CD4-positive, CD25-positive, alpha-beta regulatory T cell (primary cell): ENCODE data around the gene UBE2G1. TPM values are rescaled to one million over a fixed set of nuclear protein-coding genes. Genes with fewer than 3 reads are reported as not detected.

Experiments
- ATAC-seq, 2 donors: fragments of 150-1000 bp; cut with Tn5 transposase; one replicate each; pipeline ENCODE4 v1.10.0; 2021; ENCODE audit warnings: low read depth in 2 of 2, moderate number of reproducible peaks in 2 of 2, moderate library complexity in 1 of 2
- DNase-seq, 3 donors: peaks; one replicate each; pipeline versions ENCODE4 v3.0.0 to v3.0.0-alpha.2; 2012 to 2022; ENCODE audit warnings: mixed read lengths in 1 of 3
- H3K27ac ChIP-seq: one replicate; pipeline ENCODE4 v1.7.0; 2013; ENCODE audit warnings: mild to moderate bottlenecking, low read length; ENCODE audit not compliant: insufficient read depth, poor library complexity, severe bottlenecking
- H3K27me3 ChIP-seq: one replicate; pipeline ENCODE4 v1.7.0; 2013; ENCODE audit warnings: low read length; ENCODE audit not compliant: control insufficient read depth, insufficient read depth
- H3K36me3 ChIP-seq: one replicate; pipeline ENCODE4 v1.7.0; 2013; ENCODE audit warnings: mild to moderate bottlenecking, low read length, moderate library complexity; ENCODE audit not compliant: control insufficient read depth, insufficient read depth
- H3K4me1 ChIP-seq: 2 replicates; pipeline ENCODE4 v1.7.0; 2013; ENCODE audit warnings: mild to moderate bottlenecking, low read length; ENCODE audit not compliant: insufficient read depth, control insufficient read depth, poor library complexity, severe bottlenecking
- H3K4me3 ChIP-seq: one replicate; pipeline ENCODE4 v1.7.0; 2013; ENCODE audit warnings: low read depth, mild to moderate bottlenecking, low read length, moderate library complexity
- H3K9me3 ChIP-seq, 2 experiments: 1 replicate in 1 of 2; 2 replicates in 1 of 2; pipeline ENCODE4 v1.7.0; 2013; ENCODE audit warnings: low read length in 2 of 2, mild to moderate bottlenecking in 1 of 2, moderate library complexity in 1 of 2; ENCODE audit not compliant: control insufficient read depth in 2 of 2
- H3K27ac Mint-ChIP-seq, 3 donors: one replicate each; pipeline ENCODE4 v1.8.0; 2020 to 2022; ENCODE audit warnings: mild to moderate bottlenecking in 3 of 3, mixed read lengths in 3 of 3, moderate library complexity in 2 of 3
- H3K27me3 Mint-ChIP-seq: one replicate; pipeline ENCODE4 v1.8.0; 2022; ENCODE audit warnings: mild to moderate bottlenecking, mixed read lengths
- H3K36me3 Mint-ChIP-seq: one replicate; pipeline ENCODE4 v1.8.0; 2020; ENCODE audit warnings: mixed read lengths
- H3K4me1 Mint-ChIP-seq, 4 donors: one replicate each; pipeline ENCODE4 v1.8.0; 2020 to 2022; ENCODE audit warnings: mixed read lengths in 4 of 4, mild to moderate bottlenecking in 1 of 4
- H3K4me3 Mint-ChIP-seq, 4 donors: one replicate each; pipeline ENCODE4 v1.8.0; 2020 to 2022; ENCODE audit warnings: mild to moderate bottlenecking in 4 of 4, mixed read lengths in 4 of 4, moderate library complexity in 3 of 4
- H3K9me3 Mint-ChIP-seq, 7 donors: one replicate each; pipeline ENCODE4 v1.8.0; 2020 to 2022; ENCODE audit warnings: mixed read lengths in 7 of 7, mild to moderate bottlenecking in 3 of 7, moderate library complexity in 2 of 7
- polyA plus RNA-seq, 4 donors: library from polyadenylated mRNA; unstranded; fragments of 300-500 nt; fragmentation: Illumina TruSeq; gene quantifications; one replicate each; pipeline ENCODE4 v1.2.3, GENCODE V29; 2021
- total RNA-seq: library from RNA; stranded (reverse); gene quantifications from one replicate; pipeline ENCODE4 v1.2.3, GENCODE V29; 2022

The UBE2G1 gene, protein sequence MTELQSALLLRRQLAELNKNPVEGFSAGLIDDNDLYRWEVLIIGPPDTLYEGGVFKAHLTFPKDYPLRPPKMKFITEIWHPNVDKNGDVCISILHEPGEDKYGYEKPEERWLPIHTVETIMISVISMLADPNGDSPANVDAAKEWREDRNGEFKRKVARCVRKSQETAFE
- total RNA-seq (67.9 TPM), polyA plus RNA-seq (10 to 100 TPM; 55.0 to 66.7 (median 58.7) TPM)

DNA sequence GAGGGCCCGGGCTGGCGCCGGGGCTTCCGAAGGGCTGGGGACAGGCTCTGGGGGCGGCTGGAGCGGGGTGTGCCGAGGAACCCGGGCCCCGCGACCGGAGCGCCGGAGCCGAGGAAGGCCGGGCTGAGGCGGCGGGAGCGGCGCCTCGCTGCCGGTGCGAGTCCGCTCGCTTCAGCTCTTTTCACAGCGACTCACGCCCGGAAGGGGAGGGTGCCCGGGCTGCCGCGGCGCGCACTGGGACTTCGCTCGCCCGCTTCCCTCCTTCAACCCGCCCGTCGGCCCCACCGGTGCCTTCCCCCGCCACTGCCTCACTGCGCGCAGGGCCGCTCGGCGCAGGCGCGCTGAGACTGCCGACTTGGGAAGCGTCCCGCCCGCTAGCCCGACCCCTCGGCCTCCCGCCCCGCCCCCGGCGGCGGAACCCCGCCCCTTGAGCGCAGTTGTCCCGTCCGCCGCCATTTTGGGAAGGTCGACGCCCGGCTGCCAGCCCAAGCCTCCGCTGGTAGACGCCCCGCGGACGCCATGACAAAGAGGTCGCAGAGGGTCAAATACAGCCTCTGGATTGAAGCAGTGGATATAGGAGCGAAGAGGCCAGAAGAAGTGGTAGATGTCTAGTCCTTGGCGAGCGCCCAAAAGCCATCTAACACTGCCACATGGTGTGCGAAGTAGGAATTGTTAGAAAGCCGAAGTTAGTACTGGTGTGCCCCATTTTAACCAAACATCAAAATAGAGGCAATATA, at the start of gene UBE2G1:
TSS of gene UBE2G1 (minus strand) at position 349 of the 737 bp plus-strand sequence. CDS start 359 bp downstream, outside the sequence.
- Histone ChIP-seq H3K4me1 (peaks cover 17% of the 10 kb centered on the region), H3K4me3 (peak within 1 kb of the TSS; percentile 80), H3K36me3 (peaks cover 9% of the 10 kb centered on the region), H3K27ac (peak within 1 kb of the TSS; percentile 88), H3K9me3 (no peaks in the 10 kb centered on the region), H3K27me3 (no peaks in the 10 kb centered on the region)
- ATAC-seq (peak; percentile 83 to 86), DNase-seq (peak; percentile 97 to 99 (median 98))
- peaks cover 10% of the 10 kb centered on the region for H3K27me3 Mint-ChIP-seq
- peaks cover 0 to 3% (median 0%) of the 10 kb centered on the region in 7 donors for H3K9me3 Mint-ChIP-seq
- peaks cover 19 to 40% (median 31%) of the 10 kb centered on the region in 4 donors for H3K4me1 Mint-ChIP-seq
- peak within 1 kb of the TSS; percentile 84 to 96 (median 89) for H3K4me3 Mint-ChIP-seq
- peaks cover 5% of the 10 kb centered on the region for H3K36me3 Mint-ChIP-seq
- H3K27ac Mint-ChIP-seq = peak within 1 kb of the TSS; percentile 89 to 98 (median 98)

DNA sequence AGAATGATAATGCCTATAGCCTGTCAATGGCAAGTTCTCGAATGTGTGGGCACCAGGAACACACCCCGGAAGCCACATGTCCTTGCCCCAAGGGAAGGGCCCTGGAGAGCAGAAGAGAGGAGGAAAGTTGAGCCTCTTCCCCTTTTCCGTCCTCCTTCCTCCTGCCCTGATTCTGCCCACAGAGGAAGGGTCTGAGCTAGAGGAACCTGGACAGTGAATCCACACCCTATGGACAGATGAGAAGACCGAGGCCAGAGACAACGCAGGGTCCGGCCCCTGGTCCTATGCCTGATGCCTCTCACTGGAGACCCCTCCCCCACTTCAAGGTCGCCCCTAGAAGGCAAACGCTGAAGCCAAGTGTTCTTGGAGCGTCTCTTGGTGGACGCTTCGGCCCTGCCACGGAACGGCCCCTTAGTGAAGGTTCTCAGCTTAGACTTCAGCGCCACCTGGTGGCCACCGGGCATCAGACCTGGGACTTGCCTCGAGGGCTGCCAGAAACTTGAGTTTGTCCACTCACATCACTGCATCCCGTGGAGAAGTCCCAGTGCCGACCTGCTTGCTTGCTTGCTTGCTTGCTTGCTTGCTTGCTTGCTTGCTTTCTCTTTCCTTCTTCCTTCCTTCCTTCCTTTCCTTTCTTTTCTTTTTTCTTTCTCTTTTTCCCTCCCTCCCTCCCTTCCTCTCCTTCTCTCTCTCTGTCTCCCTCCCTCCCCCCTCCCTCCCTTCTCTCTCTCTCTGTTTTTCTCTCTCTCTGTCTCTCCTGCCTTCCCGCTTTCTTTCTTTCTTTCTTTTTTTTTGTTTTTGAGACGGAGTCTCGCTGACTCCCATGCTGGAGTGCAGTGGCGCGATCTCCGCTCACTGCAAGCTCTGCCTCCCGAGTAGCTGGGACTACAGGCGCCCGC, 46.7 kb upstream of the UBE2G1 start:
- H3K4me1 ChIP-seq = peaks cover 6% of the 10 kb centered on the region
- no peaks in the 10 kb centered on the region for H3K36me3 Mint-ChIP-seq
- H3K4me3 Mint-ChIP-seq = peak overlapping the region in 3 of 4 donors; percentile 43 to 57 (median 56)
- H3K4me3 ChIP-seq = no peak overlapping the region
- no peaks in the 10 kb centered on the region for H3K9me3 ChIP-seq
- ATAC-seq (peak; percentile 91), DNase-seq (peak; percentile 78 to 88 (median 82))
- H3K9me3 Mint-ChIP-seq = no peaks in the 10 kb centered on the region
- no peaks in the 10 kb centered on the region for H3K36me3 ChIP-seq
- H3K27ac ChIP-seq = no peak overlapping the region
- peaks cover 0 to 5% (median 2%) of the 10 kb centered on the region in 4 donors for H3K4me1 Mint-ChIP-seq
- no peaks in the 10 kb centered on the region for H3K27me3 ChIP-seq
- H3K27me3 Mint-ChIP-seq = peaks cover 5% of the 10 kb centered on the region
- H3K27ac Mint-ChIP-seq = peak overlapping the region in 1 of 3 donors; percentile 25

DNA sequence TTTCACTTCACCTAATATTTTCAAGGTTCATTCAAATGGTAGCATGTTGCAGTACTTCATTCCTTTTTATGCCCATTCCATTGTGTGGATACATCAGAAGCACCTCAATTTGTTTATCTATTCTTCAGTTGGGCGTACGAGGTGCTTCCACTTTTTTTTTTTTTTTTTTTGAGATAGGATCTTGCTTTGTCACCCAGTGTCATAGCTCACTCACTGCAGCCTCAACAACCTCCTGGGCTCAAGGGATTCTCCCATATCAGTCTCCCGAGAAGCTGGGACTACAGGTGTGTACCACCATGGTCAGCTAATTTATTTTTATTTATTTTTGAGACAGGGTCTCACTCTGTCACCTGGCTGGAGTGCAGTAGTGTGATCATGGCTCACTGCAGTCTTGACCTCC, 44.7 kb upstream of the UBE2G1 start:
- Mint-ChIP-seq H3K9me3 (no peaks in the 10 kb centered on the region), H3K27me3 (peaks cover 8% of the 10 kb centered on the region), H3K36me3 (no peaks in the 10 kb centered on the region), H3K4me1 (peaks cover 0 to 5% (median 2%) of the 10 kb centered on the region in 4 donors), H3K27ac (no peak overlapping the region), H3K4me3 (no peak overlapping the region)
- Histone ChIP-seq H3K4me1 (peaks cover 6% of the 10 kb centered on the region), H3K27me3 (no peaks in the 10 kb centered on the region), H3K27ac (no peak overlapping the region), H3K4me3 (no peak overlapping the region), H3K9me3 (no peaks in the 10 kb centered on the region), H3K36me3 (no peaks in the 10 kb centered on the region)
- ATAC-seq (no peak), DNase-seq (no peak)

DNA sequence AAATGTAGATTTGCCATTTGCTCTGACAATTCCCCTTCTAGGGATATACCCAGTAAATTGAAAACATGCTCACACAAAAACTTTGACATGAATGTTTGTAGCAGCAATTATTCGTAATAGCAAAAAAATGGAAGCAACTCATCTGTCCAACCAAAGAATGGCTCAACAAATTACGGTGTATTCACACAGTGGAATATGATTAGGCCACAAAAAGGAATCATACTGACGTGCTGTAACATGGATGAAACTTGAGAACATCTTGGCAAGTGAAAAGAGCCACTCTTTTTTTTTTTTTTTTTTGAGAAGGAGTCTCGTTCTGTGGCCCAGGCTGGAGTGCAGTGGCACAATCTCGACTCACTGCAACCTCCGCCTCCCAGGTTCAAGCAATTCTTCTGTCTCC, 43.2 kb upstream of the UBE2G1 start:
- Mint-ChIP-seq H3K4me1 (peaks cover 0 to 5% (median 2%) of the 10 kb centered on the region in 4 donors), H3K9me3 (no peaks in the 10 kb centered on the region), H3K36me3 (no peaks in the 10 kb centered on the region)

DNA sequence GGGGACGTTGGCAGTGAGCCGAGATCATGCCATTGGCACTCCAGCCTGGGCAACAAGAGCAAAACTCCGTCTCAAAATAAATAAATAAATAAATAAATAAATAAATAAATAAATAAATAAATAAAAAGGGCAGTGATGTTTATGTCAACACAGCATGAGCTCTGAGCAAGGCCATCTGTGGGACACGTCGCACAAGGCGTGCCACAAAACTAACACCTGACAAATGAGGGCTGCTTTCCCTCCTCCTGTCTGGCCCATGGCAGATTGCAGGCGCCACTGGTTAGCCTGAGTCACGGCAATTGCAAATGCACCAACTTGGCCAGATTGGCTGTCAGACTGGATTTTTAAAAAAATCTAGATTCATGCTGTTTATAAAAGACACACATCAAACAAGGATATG, 41.4 kb upstream of the UBE2G1 start:
- ATAC-seq (no peak), DNase-seq (no peak)
- peaks cover 2% of the 10 kb centered on the region for H3K4me1 ChIP-seq
- H3K36me3 ChIP-seq = no peaks in the 10 kb centered on the region
- no peaks in the 10 kb centered on the region for H3K9me3 ChIP-seq
- Mint-ChIP-seq H3K27me3 (peaks cover 4% of the 10 kb centered on the region), H3K36me3 (no peaks in the 10 kb centered on the region), H3K4me3 (no peak overlapping the region), H3K9me3 (no peaks in the 10 kb centered on the region), H3K27ac (no peak overlapping the region), H3K4me1 (peaks cover 0 to under 1% (median under 1%) of the 10 kb centered on the region in 4 donors)
- H3K4me3 ChIP-seq = no peak overlapping the region
- no peaks in the 10 kb centered on the region for H3K27me3 ChIP-seq
- no peak overlapping the region for H3K27ac ChIP-seq

More for the DNA sequence above, 43.2 kb upstream of the UBE2G1 start:
- ATAC-seq (no peak), DNase-seq (no peak)
- Mint-ChIP-seq H3K27ac (no peak overlapping the region), H3K4me3 (no peak overlapping the region), H3K27me3 (peaks cover 8% of the 10 kb centered on the region)
- Histone ChIP-seq H3K27me3 (no peaks in the 10 kb centered on the region), H3K36me3 (no peaks in the 10 kb centered on the region), H3K4me1 (peaks cover 6% of the 10 kb centered on the region), H3K9me3 (no peaks in the 10 kb centered on the region), H3K4me3 (no peak overlapping the region), H3K27ac (no peak overlapping the region)

DNA sequence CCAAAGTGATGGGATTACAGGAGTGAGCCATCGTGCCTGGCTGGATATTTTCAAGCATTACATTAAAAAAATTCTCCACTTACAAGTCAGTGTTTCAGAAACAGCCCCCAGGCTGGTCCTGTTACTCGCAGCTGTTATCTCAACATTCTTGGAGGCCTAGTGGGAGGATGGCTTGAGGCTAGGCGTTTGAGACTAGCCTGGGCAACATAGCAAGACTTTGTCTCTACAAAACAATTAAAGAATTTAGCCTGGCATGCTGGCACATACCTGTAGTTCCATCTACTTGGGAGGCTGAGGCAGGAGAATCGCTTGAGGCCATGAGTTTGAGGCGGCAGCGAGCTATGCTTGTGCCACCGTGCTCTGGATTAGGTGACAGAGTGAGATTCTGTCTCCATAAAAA, 40.7 kb upstream of the UBE2G1 start:
- no peak overlapping the region for H3K4me3 Mint-ChIP-seq
- Histone ChIP-seq H3K27ac (no peak overlapping the region), H3K9me3 (no peaks in the 10 kb centered on the region), H3K4me3 (no peak overlapping the region), H3K27me3 (no peaks in the 10 kb centered on the region), H3K4me1 (no peaks in the 10 kb centered on the region), H3K36me3 (no peaks in the 10 kb centered on the region)
- H3K27me3 Mint-ChIP-seq = peaks cover 6% of the 10 kb centered on the region
- H3K27ac Mint-ChIP-seq = no peak overlapping the region
- ATAC-seq (no peak), DNase-seq (no peak)
- H3K4me1 Mint-ChIP-seq = no peaks in the 10 kb centered on the region
- H3K36me3 Mint-ChIP-seq = no peaks in the 10 kb centered on the region
- H3K9me3 Mint-ChIP-seq = no peaks in the 10 kb centered on the region

DNA sequence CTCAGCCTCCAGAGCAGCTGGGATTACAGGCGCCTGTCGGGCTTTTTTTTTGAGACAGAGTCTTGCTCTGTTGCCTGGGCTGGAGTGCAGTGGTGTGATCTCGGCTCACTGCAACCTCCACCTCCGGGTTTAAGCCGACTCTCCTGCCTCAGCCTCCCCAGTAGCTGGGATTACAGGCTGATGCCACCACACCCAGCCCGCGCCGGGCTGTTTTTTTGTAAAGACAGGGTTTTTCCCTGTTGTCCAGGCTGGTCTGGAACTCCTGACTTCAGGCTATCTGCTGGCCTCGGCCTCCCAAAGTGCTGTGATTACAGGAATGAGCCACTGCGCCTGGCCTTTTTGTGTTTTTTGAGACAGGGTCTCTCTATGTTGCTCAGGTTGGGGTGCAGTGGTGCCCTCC, 39.9 kb upstream of the UBE2G1 start:
- Mint-ChIP-seq H3K9me3 (no peaks in the 10 kb centered on the region), H3K27ac (no peak overlapping the region), H3K36me3 (no peaks in the 10 kb centered on the region), H3K27me3 (peaks cover 7% of the 10 kb centered on the region), H3K4me1 (no peaks in the 10 kb centered on the region), H3K4me3 (no peak overlapping the region)
- DNase-seq (no peak), ATAC-seq (no peak)
- Histone ChIP-seq H3K4me1 (no peaks in the 10 kb centered on the region), H3K36me3 (no peaks in the 10 kb centered on the region), H3K27me3 (no peaks in the 10 kb centered on the region), H3K27ac (no peak overlapping the region), H3K4me3 (no peak overlapping the region), H3K9me3 (no peaks in the 10 kb centered on the region)
